H1 (cell line): Measurements from ENCODE around the gene SLC9A5. TPM values are rescaled to one million over a fixed set of nuclear protein-coding genes. Genes with fewer than 3 reads are reported as not detected.

Experiments
- CTCF ChIA-PET: fragments of 300-600 bp; sonication (Branson Sonifier 250); formaldehyde crosslinking; loops from one replicate; lab custom pipeline; 2021; ENCODE audit not compliant: partially characterized antibody; lab: Charles Lee
- POLR2A ChIA-PET: fragments of 300-600 bp; sonication (Branson Sonifier 250); formaldehyde crosslinking; loops from one replicate; lab custom pipeline; 2021; ENCODE audit warnings: inconsistent platforms; ENCODE audit not compliant: partially characterized antibody; lab: Charles Lee
- DNase-seq, 2 experiments: peaks; one replicate each; pipeline versions ENCODE4 v3.0.0 to v3.0.0-alpha.2; 2010 to 2022; ENCODE audit warnings: low spot score in 2 of 2, low read depth in 1 of 2, mixed read lengths in 1 of 2
- FAIRE-seq: peaks from 2 replicates; lab custom pipeline; 2011; peaks lifted over from hg19 to GRCh38; lab: Jason Lieb, UNC
- H2AFZ ChIP-seq: 2 replicates; pipeline ENCODE4 v1.8.1; 2012; ENCODE audit warnings: low read length, inconsistent platforms
- H2AK5ac ChIP-seq: 2 replicates; pipeline ENCODE4 v1.6.1; 2013; ENCODE audit warnings: low read depth, low read length
- H2BK120ac ChIP-seq: replicated peaks from 2 replicates; pipeline ENCODE3; 2013; ENCODE audit warnings: low read depth, low read length, inconsistent platforms
- H2BK12ac ChIP-seq: 2 replicates; pipeline ENCODE4 v1.6.1; 2013; ENCODE audit warnings: low read depth, low read length
- H2BK15ac ChIP-seq: 2 replicates; pipeline ENCODE4 v1.6.1; 2013; ENCODE audit warnings: low read length
- H2BK20ac ChIP-seq: 2 replicates; pipeline ENCODE4 v1.6.1; 2013; ENCODE audit warnings: low read length
- H2BK5ac ChIP-seq: 2 replicates; pipeline ENCODE4 v1.6.1; 2013; ENCODE audit warnings: low read depth, low read length
- H3K14ac ChIP-seq: 2 replicates; pipeline ENCODE4 v1.6.1; 2013; ENCODE audit warnings: inconsistent platforms; ENCODE audit not compliant: insufficient read length
- H3K18ac ChIP-seq: 2 replicates; pipeline ENCODE4 v1.6.1; 2013; ENCODE audit warnings: low read length; ENCODE audit errors: extremely low read depth
- H3K23ac ChIP-seq: 2 replicates; pipeline ENCODE4 v1.6.1; 2013; ENCODE audit warnings: inconsistent platforms; ENCODE audit not compliant: insufficient read length
- H3K23me2 ChIP-seq: 2 replicates; pipeline ENCODE4 v1.6.1; 2013; ENCODE audit warnings: low read depth, low read length
- H3K27ac ChIP-seq: 2 replicates; pipeline ENCODE4 v1.6.1; 2011; ENCODE audit warnings: low read depth, low read length, inconsistent platforms
- H3K27me3 ChIP-seq, 4 experiments: replicated peaks in 1 of 4; 1 replicate in 1 of 4; 2 replicates in 3 of 4; pipeline versions ENCODE4 v1.6.1 to v1.8.1; 2011 to 2013; ENCODE audit warnings: low read length in 3 of 4, mild to moderate bottlenecking in 3 of 4, inconsistent platforms in 2 of 4, mixed read lengths in 2 of 4, moderate library complexity in 1 of 4; ENCODE audit not compliant: control insufficient read depth in 3 of 4, insufficient read depth in 3 of 4; ENCODE audit errors: extremely low read depth in 1 of 4
- H3K36me3 ChIP-seq, 4 experiments: 2 replicates each; pipeline versions ENCODE4 v1.6.1 to v1.8.1; 2011 to 2013; ENCODE audit warnings: mild to moderate bottlenecking in 4 of 4, low read length in 3 of 4, moderate library complexity in 2 of 4, control low read depth in 1 of 4, inconsistent platforms in 1 of 4; ENCODE audit not compliant: insufficient read depth in 4 of 4, control insufficient read depth in 2 of 4
- H3K4ac ChIP-seq: replicated peaks from 2 replicates; pipeline ENCODE3; 2013; ENCODE audit warnings: low read length, low read depth, mixed read lengths, inconsistent platforms; ENCODE audit not compliant: insufficient read length
- H3K4me1 ChIP-seq, 4 experiments: replicated peaks in 1 of 4; 1 replicate in 1 of 4; 2 replicates in 3 of 4; pipeline versions ENCODE4 v1.6.1 to v1.8.1; 2011 to 2013; ENCODE audit warnings: low read length in 3 of 4, inconsistent platforms in 2 of 4, mixed read lengths in 1 of 4; ENCODE audit not compliant: insufficient read depth in 4 of 4, control insufficient read depth in 3 of 4
- H3K4me2 ChIP-seq, 2 experiments: 2 replicates each; pipeline versions ENCODE4 v1.6.1 to v1.8.1; 2011 to 2013; ENCODE audit warnings: low read depth in 2 of 2, low read length in 2 of 2, control low read depth in 1 of 2, inconsistent platforms in 1 of 2, mild to moderate bottlenecking in 1 of 2; ENCODE audit not compliant: insufficient read depth in 1 of 2
- H3K4me3 ChIP-seq, 4 experiments: fragments of 200-600, 300-600 bp in 1 of 4; sonication (generic), shearing (Covaris generic), sonication (Bioruptor Twin) in 1 of 4; 2 replicates each; pipeline versions ENCODE4 v1.5.1 to v1.8.1; 2011 to 2016; ENCODE audit warnings: low read length in 4 of 4, low read depth in 3 of 4, control low read depth in 2 of 4, inconsistent platforms in 2 of 4, mild to moderate bottlenecking in 2 of 4, mixed read lengths in 1 of 4, moderate library complexity in 1 of 4; ENCODE audit not compliant: insufficient read depth in 2 of 4; ENCODE audit errors: extremely low read depth in 1 of 4
- H3K56ac ChIP-seq: replicated peaks from 2 replicates; pipeline ENCODE3; 2013; ENCODE audit warnings: low read depth, mild to moderate bottlenecking, mixed read lengths, low read length, inconsistent platforms; ENCODE audit not compliant: insufficient read length
- H3K79me1 ChIP-seq: 2 replicates; pipeline ENCODE4 v1.6.1; 2013; ENCODE audit warnings: low read depth, low read length, control low read depth
- H3K79me2 ChIP-seq, 2 experiments: 2 replicates each; pipeline versions ENCODE4 v1.6.1 to v1.8.1; 2012 to 2013; ENCODE audit warnings: low read length in 2 of 2, mild to moderate bottlenecking in 2 of 2, inconsistent platforms in 1 of 2; ENCODE audit not compliant: insufficient read depth in 2 of 2, control insufficient read depth in 1 of 2
- H3K9ac ChIP-seq, 4 experiments: replicated peaks in 1 of 4; 1 replicate in 1 of 4; 2 replicates in 3 of 4; pipeline versions ENCODE4 v1.6.1 to v1.8.1; 2011 to 2013; ENCODE audit warnings: low read depth in 3 of 4, low read length in 3 of 4, control low read depth in 2 of 4, mild to moderate bottlenecking in 2 of 4, moderate library complexity in 2 of 4, inconsistent platforms in 1 of 4; ENCODE audit errors: extremely low read depth in 1 of 4
- H3K9me3 ChIP-seq, 2 experiments: 2 replicates each; pipeline versions ENCODE4 v1.6.1 to v1.8.1; 2012 to 2013; ENCODE audit warnings: mild to moderate bottlenecking in 2 of 2, moderate library complexity in 2 of 2, control low read depth in 1 of 2, inconsistent platforms in 1 of 2, low read depth in 1 of 2, low read length in 1 of 2, mixed read lengths in 1 of 2; ENCODE audit not compliant: insufficient read depth in 2 of 2
- H4K20me1 ChIP-seq, 2 experiments: replicated peaks in 1 of 2; 2 replicates each; pipeline versions ENCODE3 to v1.8.1; 2011 to 2013; ENCODE audit warnings: inconsistent platforms in 2 of 2, low read length in 2 of 2, mild to moderate bottlenecking in 1 of 2; ENCODE audit not compliant: insufficient read depth in 2 of 2, control insufficient read depth in 1 of 2
- H4K5ac ChIP-seq: 2 replicates; pipeline ENCODE4 v1.6.1; 2013; ENCODE audit warnings: low read length, low read depth, mixed read lengths, inconsistent platforms; ENCODE audit not compliant: insufficient read length
- H4K8ac ChIP-seq: 2 replicates; pipeline ENCODE4 v1.8.0; 2013; ENCODE audit warnings: mild to moderate bottlenecking, moderate library complexity, low read length, inconsistent platforms; ENCODE audit not compliant: insufficient read depth; ENCODE audit errors: extremely low read depth
- H4K91ac ChIP-seq: replicated peaks from 2 replicates; pipeline ENCODE3; 2013; ENCODE audit warnings: low read length, mixed read lengths, inconsistent platforms; ENCODE audit not compliant: insufficient read length
- BCL11A ChIP-seq, 2 experiments: IDR thresholded peaks; one replicate each; pipeline ENCODE4 v1.6.1; 2011; ENCODE audit warnings: low read depth in 2 of 2, low read length in 2 of 2, mild to moderate bottlenecking in 2 of 2
- EGR1 ChIP-seq: IDR thresholded peaks from 2 replicates; pipeline ENCODE4 v1.6.1; 2011; ENCODE audit warnings: low read depth, low read length, borderline replicate concordance
- EZH2 ChIP-seq: fragments of 200-600 bp; sonication (generic); IDR thresholded peaks from 2 replicates; pipeline ENCODE4 v1.7.1; 2012; ENCODE audit warnings: low read depth, mild to moderate bottlenecking, moderate library complexity, low read length, inconsistent platforms; ENCODE audit not compliant: severe bottlenecking
- HDAC2 ChIP-seq, 2 experiments: fragments of 300-600 bp in 1 of 2; sonication (generic) in 1 of 2; IDR thresholded peaks; 2 replicates each; pipeline ENCODE4 v1.6.1; 2011 to 2012; ENCODE audit warnings: low read depth in 2 of 2, low read length in 2 of 2, mild to moderate bottlenecking in 2 of 2, moderate library complexity in 2 of 2, borderline replicate concordance in 1 of 2, inconsistent platforms in 1 of 2
- HDAC6 ChIP-seq: IDR thresholded peaks from one replicate; pipeline ENCODE4 v1.7.1; 2012; ENCODE audit warnings: low read depth, mild to moderate bottlenecking, inconsistent platforms, low read length, moderate library complexity
- NRF1 ChIP-seq: IDR thresholded peaks from 2 replicates; pipeline ENCODE4 v1.6.1; 2011; ENCODE audit warnings: mild to moderate bottlenecking, low read depth, low read length, improper control_type of control experiment
- SIRT6 ChIP-seq: IDR thresholded peaks from one replicate; pipeline ENCODE4 v1.7.1; 2012; ENCODE audit warnings: low read length, inconsistent platforms
- SIX5 ChIP-seq: IDR thresholded peaks from 2 replicates; pipeline ENCODE4 v1.6.1; 2011; ENCODE audit warnings: mild to moderate bottlenecking, low read depth, low read length
- ZNF274 ChIP-seq: IDR thresholded peaks from 2 replicates; pipeline ENCODE4 v1.7.0; 2012; ENCODE audit warnings: low read length, borderline replicate concordance; ENCODE audit errors: extremely low read depth
- whole genome bisulfite sequencing, 2 experiments: shearing (Covaris generic) in 1 of 2; methylation state at CpG; one replicate each; pipeline versions ENCODE4 v1.1.6 to v1.1.7; 2013 to 2015; ENCODE audit warnings: low lambda C conversion rate in 2 of 2, mixed read lengths in 2 of 2, inconsistent platforms in 1 of 2, low coverage in 1 of 2, missing lambda C conversion rate in 1 of 2; ENCODE audit not compliant: insufficient replicate concordance in 2 of 2, insufficient coverage in 1 of 2, insufficient read length in 1 of 2; ENCODE audit errors: extremely low coverage in 1 of 2, missing lambda C conversion rate in 1 of 2; 5-methylcytosine and 5-hydroxymethylcytosine counted together
- polyA plus RNA-seq, 7 experiments: library from polyadenylated mRNA; depleted of rRNA in 3 of 7; stranded (reverse) in 5 of 7; unstranded in 2 of 7; fragments of >200 nt in 5 of 7; fragments of 200-250 nt in 2 of 7; gene quantifications; 1 replicate in 5 of 7; 2 replicates in 1 of 7; 4 replicates in 1 of 7; pipeline versions ENCODE4 v1.2.1 to v1.2.3, GENCODE V29; 2011 to 2013; ENCODE audit warnings: missing spikeins in 2 of 7, mixed read lengths in 2 of 7
- total RNA-seq: library from RNA; stranded (reverse); fragmentation: NEBNext Ultra II Directional; extraction: Animal tissue kit (Norgen Biotek cat#: 25700); gene quantifications from 2 replicates; pipeline ENCODE4 v1.2.1, GENCODE V29; 2021
- TF ChIP-seq, protein P1 (sequence below): IDR thresholded peaks from 2 replicates; pipeline ENCODE4 v1.6.1; 2012; ENCODE audit warnings: inconsistent platforms
- TF ChIP-seq, protein P2 (sequence below), 3 experiments: IDR thresholded peaks; 1 replicate in 2 of 3; 2 replicates in 1 of 3; pipeline versions ENCODE4 v1.5.1 to v1.6.1; 2011; ENCODE audit warnings: low read length in 3 of 3, mild to moderate bottlenecking in 3 of 3, inconsistent platforms in 2 of 3, low read depth in 1 of 3, moderate library complexity in 1 of 3; ENCODE audit not compliant: insufficient read depth in 1 of 3; ENCODE audit errors: control extremely low read depth in 1 of 3

Gene SLC9A5
- total and polyA plus RNA-seq, 2 of the 8 experiments (the other 6 are each of a cell fraction or from before 2014, with no cell fraction given): 7.9 to 8.6 TPM

DNA sequence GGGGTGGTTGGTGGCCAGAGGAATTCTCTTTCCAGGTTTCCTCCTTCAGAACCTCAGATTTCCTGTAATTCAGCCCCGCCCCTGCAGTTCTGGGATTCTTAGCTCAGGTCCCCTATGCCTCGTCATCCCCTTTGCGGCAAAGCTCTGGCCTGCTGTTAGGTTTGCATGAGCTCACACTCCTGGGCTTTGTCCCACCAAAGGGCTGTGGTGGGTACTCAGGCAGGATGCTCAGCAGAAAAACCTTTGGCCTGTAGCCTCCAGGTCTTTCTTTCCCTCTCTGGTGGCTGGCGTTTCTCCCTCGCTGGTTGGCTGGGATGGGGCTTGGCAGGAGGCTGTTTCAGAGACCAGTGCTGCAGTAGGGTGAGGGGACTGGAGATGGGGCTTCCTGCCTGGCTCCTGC, 21.0 kb downstream of the SLC9A5 start:
- Histone ChIP-seq H3K79me1 (no peaks in the 10 kb centered on the region), H2BK15ac (no peak overlapping the region), H3K4me2 (no peak overlapping the region), H3K56ac (no peak overlapping the region), H3K23ac (no peak overlapping the region), H3K36me3 (no peaks in the 10 kb centered on the region; a peak in 1 of 8 replicates), H3K9me3 (no peaks in the 10 kb centered on the region), H3K79me2 (no peaks in the 10 kb centered on the region), H4K91ac (no peak overlapping the region), H3K18ac (no peak overlapping the region), H3K27ac (no peak overlapping the region), H3K4ac (no peak overlapping the region), H2BK120ac (no peak overlapping the region), H4K5ac (no peak overlapping the region), H2AK5ac (no peak overlapping the region), H3K9ac (no peak overlapping the region), H3K4me3 (no peak overlapping the region), H2AFZ (no peak overlapping the region), H3K14ac (no peak overlapping the region), H4K8ac (no peak overlapping the region), H2BK12ac (no peak overlapping the region), H4K20me1 (peaks cover 2 to 4% of the 10 kb centered on the region in 2 experiments), H3K23me2 (no peaks in the 10 kb centered on the region), H2BK5ac (no peak overlapping the region), H2BK20ac (no peak overlapping the region), H3K4me1 (no peaks in the 10 kb centered on the region; a peak in 1 of 7 replicates), H3K27me3 (no peaks in the 10 kb centered on the region; a peak in 1 of 7 replicates)
- DNase-seq (no peak), FAIRE-seq (no peak)
- POLR2A ChIA-PET: interaction anchor here (1.1 to 2.4 kb wide), 3 partner anchors 12 to 175 kb away, joined by 3 to 8 read pairs (median 3); no protein-coding TSS in a partner anchor
- CTCF ChIA-PET: interaction anchor here (0.8 to 14.4 kb wide), 10 partner anchors 9 to 317 kb away, joined by 3 to 217 read pairs (median 5); partner anchors contain the start of genes ELMO3, TMEM208 and TPPP3
- 79% methylated on average over 5 of the region's 5 CpGs; no CpG with 5 or more reads in 1 of the 2 experiments for WGBS, 2 experiments
- no peak for TF ChIP-seq BCL11A (IDR thresholded peaks at IDR 0.05; ENCODE audit: low read depth in 2 of 2, low read length in 2 of 2)
- TF ChIP-seq, protein P1, sequence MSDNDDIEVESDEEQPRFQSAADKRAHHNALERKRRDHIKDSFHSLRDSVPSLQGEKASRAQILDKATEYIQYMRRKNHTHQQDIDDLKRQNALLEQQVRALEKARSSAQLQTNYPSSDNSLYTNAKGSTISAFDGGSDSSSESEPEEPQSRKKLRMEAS: no peak
- TF ChIP-seq EGR1: no peak
- no peak for TF ChIP-seq EZH2
- TF ChIP-seq HDAC6: no peak
- TF ChIP-seq, protein P2, sequence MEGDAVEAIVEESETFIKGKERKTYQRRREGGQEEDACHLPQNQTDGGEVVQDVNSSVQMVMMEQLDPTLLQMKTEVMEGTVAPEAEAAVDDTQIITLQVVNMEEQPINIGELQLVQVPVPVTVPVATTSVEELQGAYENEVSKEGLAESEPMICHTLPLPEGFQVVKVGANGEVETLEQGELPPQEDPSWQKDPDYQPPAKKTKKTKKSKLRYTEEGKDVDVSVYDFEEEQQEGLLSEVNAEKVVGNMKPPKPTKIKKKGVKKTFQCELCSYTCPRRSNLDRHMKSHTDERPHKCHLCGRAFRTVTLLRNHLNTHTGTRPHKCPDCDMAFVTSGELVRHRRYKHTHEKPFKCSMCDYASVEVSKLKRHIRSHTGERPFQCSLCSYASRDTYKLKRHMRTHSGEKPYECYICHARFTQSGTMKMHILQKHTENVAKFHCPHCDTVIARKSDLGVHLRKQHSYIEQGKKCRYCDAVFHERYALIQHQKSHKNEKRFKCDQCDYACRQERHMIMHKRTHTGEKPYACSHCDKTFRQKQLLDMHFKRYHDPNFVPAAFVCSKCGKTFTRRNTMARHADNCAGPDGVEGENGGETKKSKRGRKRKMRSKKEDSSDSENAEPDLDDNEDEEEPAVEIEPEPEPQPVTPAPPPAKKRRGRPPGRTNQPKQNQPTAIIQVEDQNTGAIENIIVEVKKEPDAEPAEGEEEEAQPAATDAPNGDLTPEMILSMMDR (IDR thresholded peaks at IDR 0.05; ENCODE audit: control extremely low read depth in 1 of 3, insufficient read depth in 1 of 3, low read depth in 1 of 3, low read length in 3 of 3): no peak
- TF ChIP-seq SIRT6: no peak
- TF ChIP-seq SIX5: no peak
- no peak for TF ChIP-seq NRF1
- TF ChIP-seq ZNF274: no peak
- TF ChIP-seq HDAC2 (IDR thresholded peaks at IDR 0.05; ENCODE audit: borderline replicate concordance in 1 of 2, low read depth in 2 of 2, low read length in 2 of 2): no peak
